Nucleus accumbens (tissue), 56 donors: Measurements from ENCODE around the gene TSPAN2.
A peak's percentile ranks its signal among the peaks of the same experiment; 100 is the strongest.

Experiments
- DNase-seq, 56 donors: peaks; one replicate each; lab custom pipeline; 2025; lab: John Stamatoyannopoulos, UW

Gene TSPAN2

GRCh38 chr1:115077286-115077983 is 11.9 kb downstream of the TSPAN2 start:
- DNase-seq, result no peak

- no peak for DNase-seq
Measured at GRCh38 chr1:115076384-115076915, 12.9 kb downstream of the TSPAN2 start.

GRCh38 chr1:115074839-115075534 is 14.3 kb downstream of the TSPAN2 start:
- DNase-seq, result no peak

GRCh38 chr1:115073298-115074087 is 15.8 kb downstream of the TSPAN2 start:
- DNase-seq, result no peak

- no peak for DNase-seq
Measured at GRCh38 chr1:115071012-115071664, 18.2 kb downstream of the TSPAN2 start.

- no peak for DNase-seq
Measured at GRCh38 chr1:115069659-115070308, 19.5 kb downstream of the TSPAN2 start.

GRCh38 chr1:115068826-115069585 is 20.3 kb downstream of the TSPAN2 start:
- no peak for DNase-seq

GRCh38 chr1:115067161-115067859 is 22.0 kb downstream of the TSPAN2 start:
- no peak for DNase-seq

GRCh38 chr1:115065021-115065420 is 24.3 kb downstream of the TSPAN2 start:
- DNase-seq, result no peak

- no peak for DNase-seq
Measured at GRCh38 chr1:115064461-115064860, 24.8 kb downstream of the TSPAN2 start.

GRCh38 chr1:115063228-115063901 is 25.9 kb downstream of the TSPAN2 start:
- DNase-seq, result no peak

GRCh38 chr1:115062542-115063004 is 26.7 kb downstream of the TSPAN2 start:
- DNase-seq, result no peak

GRCh38 chr1:115060501-115060900 is 28.8 kb downstream of the TSPAN2 start:
- DNase-seq, result no peak

GRCh38 chr1:115059316-115059715 is 30.0 kb downstream of the TSPAN2 start:
- no peak for DNase-seq

- DNase-seq, result no peak
Measured at GRCh38 chr1:115057661-115058254, 31.5 kb downstream of the TSPAN2 start.

GRCh38 chr1:115056395-115056798 is 32.9 kb downstream of the TSPAN2 start:
- DNase-seq, result no peak

GRCh38 chr1:115052454-115053083 is 36.7 kb downstream of the TSPAN2 start:
- DNase-seq, result peak in 10 of 56 donors; percentile 3 to 47 (median 12)
